Lung (tissue), 12 donors: Measurements from ENCODE around the gene PTMA. TPM values are rescaled to one million over a fixed set of nuclear protein-coding genes. Genes with fewer than 3 reads are reported as not detected.

Source experiments
- ATAC-seq: fragments of 200-7000 bp; cut with Tn5 transposase; one replicate; pipeline ENCODE4 v1.9.1; 2020; ENCODE audit warnings: moderate number of reproducible peaks; ENCODE audit not compliant: insufficient read depth, low FRiP score
- DNase-seq, 3 donors: peaks; one replicate each; pipeline ENCODE4 v3.0.0-alpha.2; 2013 to 2017
- H3K27ac ChIP-seq, 2 donors: one replicate each; pipeline ENCODE4 v1.5.1; 2013; ENCODE audit warnings: mild to moderate bottlenecking in 2 of 2, moderate library complexity in 2 of 2, control low read depth in 1 of 2, inconsistent platforms in 1 of 2, low read depth in 1 of 2, low read length in 1 of 2
- H3K27me3 ChIP-seq, 3 donors: one replicate each; pipeline ENCODE4 v1.5.1; 2013; ENCODE audit warnings: low read length in 2 of 3; ENCODE audit not compliant: control insufficient read depth in 3 of 3, insufficient read depth in 3 of 3
- H3K36me3 ChIP-seq, 4 donors: one replicate each; pipeline ENCODE4 v1.5.1; 2013; ENCODE audit warnings: low read length in 4 of 4, mild to moderate bottlenecking in 1 of 4, moderate library complexity in 1 of 4; ENCODE audit not compliant: control insufficient read depth in 4 of 4, insufficient read depth in 4 of 4
- H3K4me1 ChIP-seq, 5 donors: one replicate each; pipeline ENCODE4 v1.5.1; 2013; ENCODE audit warnings: low read length in 5 of 5, mild to moderate bottlenecking in 2 of 5, moderate library complexity in 1 of 5; ENCODE audit not compliant: control insufficient read depth in 5 of 5, insufficient read depth in 5 of 5
- H3K4me3 ChIP-seq: one replicate; pipeline ENCODE4 v1.5.1; 2013; ENCODE audit warnings: mild to moderate bottlenecking, control low read depth, moderate library complexity
- H3K9ac ChIP-seq, 2 donors: one replicate each; pipeline ENCODE4 v1.5.1; 2013; ENCODE audit warnings: low read length in 2 of 2, control low read depth in 1 of 2; ENCODE audit not compliant: insufficient read depth in 1 of 2
- H3K9me3 ChIP-seq, 4 donors: one replicate each; pipeline ENCODE4 v1.5.1; 2013; ENCODE audit warnings: low read length in 3 of 4, mild to moderate bottlenecking in 1 of 4, moderate library complexity in 1 of 4; ENCODE audit not compliant: control insufficient read depth in 4 of 4, insufficient read depth in 3 of 4
- CTCF ChIP-seq: IDR thresholded peaks from 2 replicates; pipeline ENCODE4 v1.5.1; 2012; ENCODE audit warnings: mild to moderate bottlenecking; ENCODE audit errors: control extremely low read depth, extremely low read depth
- WGBS, 2 donors: extraction: QIAGEN DNeasy Blood & Tissue Kit; methylation state at CpG; one replicate each; pipeline ENCODE4 v1.1.7; 2013; 5-methylcytosine and 5-hydroxymethylcytosine counted together
- polyA plus RNA-seq, 2 donors: library from polyadenylated mRNA; stranded (reverse); fragments of 200-250 nt; gene quantifications; one replicate each; pipeline ENCODE4 v1.2.1, GENCODE V29; 2013
- total RNA-seq, 2 donors: library from RNA; depleted of rRNA in 1 of 2; stranded (reverse); fragments of >200 nt in 1 of 2; gene quantifications; one replicate each; pipeline ENCODE4 v1.2.1, GENCODE V29; 2014 to 2021
- donor health status: control.
- donor health status: control.
- donor health status: Bipolar disorder and iron deficiency.
- donor health status: healthy.
- donor health status: DM: yes; HTN: yes; CAD: no.

The PTMA gene
- total and polyA plus RNA-seq, 4 donors = 755 to 1,655 (median 1,279) TPM

DNA sequence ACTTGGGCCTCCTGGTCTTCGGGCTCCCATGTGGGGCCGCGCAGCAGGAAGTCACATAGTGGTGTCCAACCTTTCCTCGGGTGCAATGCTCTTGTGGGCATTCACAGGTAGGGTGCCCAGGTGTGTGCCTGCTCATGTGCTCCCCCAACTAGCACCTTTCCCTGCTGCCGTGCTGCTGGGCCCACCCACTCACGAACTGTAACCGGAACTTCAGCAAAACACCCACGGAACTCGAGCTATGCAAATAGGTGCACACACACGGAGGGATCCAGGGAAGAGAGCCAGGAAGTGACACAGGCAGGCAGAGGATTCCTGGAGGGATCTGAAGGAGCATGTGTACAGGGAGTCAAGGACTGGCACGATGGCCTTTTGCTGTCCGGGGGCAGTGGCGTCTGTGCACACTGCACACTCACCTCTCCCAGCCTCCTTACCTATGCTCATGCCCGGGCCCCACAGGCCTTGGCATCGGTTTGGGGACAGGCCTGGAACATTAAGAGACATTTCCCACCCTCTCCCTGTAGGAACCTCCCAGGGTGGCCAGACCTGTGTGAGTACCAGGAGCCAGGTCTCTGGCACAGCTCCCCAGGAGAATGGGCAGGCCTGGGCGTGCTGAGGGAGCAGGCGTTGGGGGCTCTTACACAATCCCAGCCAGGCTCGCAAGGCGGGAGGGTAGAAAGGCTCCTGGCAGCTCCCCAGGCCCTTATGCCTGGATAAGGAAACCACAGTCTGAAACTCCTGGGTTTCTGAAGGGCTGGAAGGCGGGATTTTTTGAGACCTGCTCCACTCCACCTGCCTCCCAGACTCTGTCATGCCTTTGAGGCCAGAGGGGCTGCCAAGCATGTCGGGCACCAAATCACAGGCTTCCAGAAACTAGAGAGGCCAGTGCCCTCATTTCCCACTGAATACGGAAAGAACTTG, 6.6 kb upstream of the PTMA start:
- no peak for TF ChIP-seq CTCF
- Histone ChIP-seq H3K9ac (no peak overlapping the region), H3K9me3 (no peaks in the 10 kb centered on the region), H3K4me3 (no peak overlapping the region), H3K27me3 (no peaks in the 10 kb centered on the region), H3K27ac (peak overlapping the region in 1 of 2 donors; percentile 71), H3K4me1 (peaks cover 0 to 14% (median 3%) of the 10 kb centered on the region in 5 donors), H3K36me3 (no peaks in the 10 kb centered on the region)
- ATAC-seq (peak; percentile 41), DNase-seq (peak; percentile 76 to 92 (median 78))
- whole genome bisulfite sequencing, 2 donors = 55 to 61% methylated on average over 22 of the region's 22 CpGs

- H3K4me3 ChIP-seq = no peak overlapping the region
- H3K36me3 ChIP-seq = peaks cover 0 to 4% (median 0%) of the 10 kb centered on the region in 4 donors
- no peaks in the 10 kb centered on the region for H3K9me3 ChIP-seq
- peaks cover 0 to 17% (median 3%) of the 10 kb centered on the region in 5 donors for H3K4me1 ChIP-seq
- no peak overlapping the region for H3K9ac ChIP-seq
- TF ChIP-seq CTCF = no peak
- H3K27me3 ChIP-seq = no peaks in the 10 kb centered on the region
- ATAC-seq = no peak
- H3K27ac ChIP-seq = no peak overlapping the region
- WGBS, 2 donors = 97 to 98% methylated on average over 3 of the region's 3 CpGs
- DNase-seq = no peak
Measured at GRCh38 chr2:231704017-231704416, 4.3 kb upstream of the PTMA start.

DNA sequence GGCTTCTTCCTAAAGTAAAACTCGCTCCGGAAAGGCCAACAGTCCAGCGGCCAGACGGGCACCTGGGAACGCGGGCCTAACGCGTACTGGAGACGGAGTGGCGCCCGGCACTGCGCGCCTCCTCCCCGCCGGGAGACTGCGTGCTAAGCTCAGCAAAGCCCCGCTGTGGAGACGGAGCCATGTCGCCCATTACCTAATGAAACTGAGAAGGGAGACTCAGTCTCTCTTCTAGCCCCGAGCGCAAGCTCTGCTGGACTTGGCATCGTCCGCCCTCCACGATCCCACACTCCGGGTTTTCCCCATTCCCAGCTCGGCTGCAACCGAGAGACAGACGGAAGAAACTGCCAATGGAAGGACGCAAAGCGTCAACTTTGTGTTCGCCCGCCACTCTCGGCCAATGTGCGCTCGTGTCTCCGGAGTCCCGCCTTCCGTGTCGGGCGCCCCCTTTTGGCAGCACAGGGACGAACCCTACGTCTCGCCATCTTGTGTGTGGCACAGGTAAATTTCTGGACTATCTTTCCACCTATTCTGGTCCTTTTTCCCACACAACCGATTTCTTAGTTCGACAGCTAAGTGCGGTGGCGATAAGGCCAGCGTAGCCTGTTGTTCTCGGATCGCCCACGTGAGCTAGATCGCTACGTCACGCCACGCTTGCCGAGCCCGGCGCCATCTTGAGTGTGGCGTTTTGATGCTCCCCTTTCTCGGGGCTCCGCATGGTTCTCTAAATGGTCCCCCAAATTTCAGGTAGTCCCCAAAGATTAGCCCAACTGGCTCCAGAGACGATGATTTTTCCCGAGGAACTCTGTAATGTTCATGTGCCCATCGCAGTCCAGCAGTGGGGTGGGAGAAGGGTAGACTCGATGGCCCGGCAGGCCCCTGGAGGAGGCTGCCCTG, 1.3 kb upstream of the PTMA start:
- whole genome bisulfite sequencing, 2 donors = 0 to 1% methylated on average over 65 to 66 of the region's 66 CpGs

More for the DNA sequence above, 1.3 kb upstream of the PTMA start:
- DNase-seq (peak; percentile 99 to 100 (median 99)), ATAC-seq (peak; percentile 54)
- H3K9ac ChIP-seq = peak overlapping the region; percentile 96 to 98
- no peaks in the 10 kb centered on the region for H3K9me3 ChIP-seq
- TF ChIP-seq CTCF = peak; percentile 64
- H3K27ac ChIP-seq = peak overlapping the region; percentile 100
- H3K4me1 ChIP-seq = peaks cover 0 to 23% (median 8%) of the 10 kb centered on the region in 5 donors
- peak overlapping the region; percentile 63 for H3K4me3 ChIP-seq
- H3K36me3 ChIP-seq = peaks cover 0 to 20% (median 3%) of the 10 kb centered on the region in 4 donors
- H3K27me3 ChIP-seq = no peaks in the 10 kb centered on the region
